OCI-LY1 (cell line): ENCODE data around the gene CD209.

Source experiments
- H2AFZ ChIP-seq: fragments of 200-600 bp; sonication (generic), shearing (Covaris generic); 2 replicates; pipeline ENCODE4 v1.6.0; 2014; ENCODE audit warnings: antibody characterized with exemption, mild to moderate bottlenecking, low read length
- H3F3A ChIP-seq: fragments of 200-600 bp; sonication (generic), shearing (Covaris generic); 2 replicates; pipeline ENCODE4 v1.6.0; 2014; ENCODE audit warnings: mild to moderate bottlenecking, antibody characterized with exemption, low read length, moderate library complexity; ENCODE audit not compliant: insufficient read depth
- H3K27ac ChIP-seq: fragments of 200-600 bp; sonication (generic); 2 replicates; pipeline ENCODE4 v1.5.1; 2014; ENCODE audit warnings: low read length, mixed run types, mild to moderate bottlenecking, low read depth; ENCODE audit not compliant: poor library complexity, severe bottlenecking
- H3K27me3 ChIP-seq: fragments of 200-600 bp; sonication (generic); 2 replicates; pipeline ENCODE4 v1.6.0; 2014; ENCODE audit warnings: antibody characterized with exemption, mild to moderate bottlenecking, low read length, moderate library complexity; ENCODE audit not compliant: insufficient read depth
- H3K36me3 ChIP-seq: fragments of 200-600 bp; sonication (generic); 2 replicates; pipeline ENCODE4 v1.6.1; 2014; ENCODE audit warnings: mild to moderate bottlenecking, antibody characterized with exemption, low read length, moderate library complexity, mixed read lengths; ENCODE audit not compliant: insufficient read depth
- H3K4me1 ChIP-seq: fragments of 200-600 bp; sonication (generic); 2 replicates; pipeline ENCODE4 v1.5.1; 2014; ENCODE audit warnings: mild to moderate bottlenecking, low read length, moderate library complexity; ENCODE audit not compliant: insufficient read depth, severe bottlenecking
- H3K4me2 ChIP-seq: fragments of 200-600 bp; sonication (generic), shearing (Covaris generic); 2 replicates; pipeline ENCODE4 v1.6.1; 2014; ENCODE audit warnings: low read length
- H3K4me3 ChIP-seq: fragments of 200-600 bp; sonication (generic); 2 replicates; pipeline ENCODE4 v1.5.1; 2014; ENCODE audit warnings: low read length, low read depth, mild to moderate bottlenecking, mixed read lengths; ENCODE audit not compliant: poor library complexity, severe bottlenecking
- H3K79me2 ChIP-seq: fragments of 200-600 bp; shearing (Covaris generic); 2 replicates; pipeline ENCODE4 v1.6.1; 2016; ENCODE audit warnings: mixed run types, low read length, mixed read lengths; ENCODE audit not compliant: insufficient read depth
- H3K9ac ChIP-seq: fragments of 200-600 bp; sonication (generic), shearing (Covaris generic); 2 replicates; pipeline ENCODE4 v1.6.1; 2014; ENCODE audit warnings: mild to moderate bottlenecking, low read length, mixed read lengths
- H3K9me2 ChIP-seq: fragments of 200-600 bp; sonication (generic), shearing (Covaris generic); 2 replicates; pipeline ENCODE4 v1.6.1; 2014; ENCODE audit warnings: low read depth, mild to moderate bottlenecking, low read length, mixed read lengths
- H3K9me3 ChIP-seq: fragments of 200-600 bp; shearing (Covaris generic); 2 replicates; pipeline ENCODE4 v1.6.1; 2014; ENCODE audit warnings: low read length, mixed read lengths
- H4K20me1 ChIP-seq: fragments of 200-600 bp; sonication (generic), shearing (Covaris generic); 2 replicates; pipeline ENCODE4 v1.6.0; 2016; ENCODE audit warnings: mild to moderate bottlenecking, low read length; ENCODE audit not compliant: insufficient read depth
- EZH2 ChIP-seq: fragments of 200-600 bp; sonication (generic), shearing (Covaris generic); IDR thresholded peaks from 2 replicates; pipeline ENCODE4 v1.8.0; 2017; ENCODE audit warnings: borderline replicate concordance, mixed run types, mild to moderate bottlenecking, antibody characterized with exemption, low read length, moderate library complexity, mixed read lengths
- TF ChIP-seq, protein P1 (sequence below): fragments of 200-600 bp; sonication (generic), shearing (Covaris generic); IDR thresholded peaks from 2 replicates; pipeline ENCODE4 v1.5.1; 2017; ENCODE audit warnings: mild to moderate bottlenecking, antibody characterized with exemption, low read length, moderate library complexity, mixed read lengths

CD209 gene

DNA sequence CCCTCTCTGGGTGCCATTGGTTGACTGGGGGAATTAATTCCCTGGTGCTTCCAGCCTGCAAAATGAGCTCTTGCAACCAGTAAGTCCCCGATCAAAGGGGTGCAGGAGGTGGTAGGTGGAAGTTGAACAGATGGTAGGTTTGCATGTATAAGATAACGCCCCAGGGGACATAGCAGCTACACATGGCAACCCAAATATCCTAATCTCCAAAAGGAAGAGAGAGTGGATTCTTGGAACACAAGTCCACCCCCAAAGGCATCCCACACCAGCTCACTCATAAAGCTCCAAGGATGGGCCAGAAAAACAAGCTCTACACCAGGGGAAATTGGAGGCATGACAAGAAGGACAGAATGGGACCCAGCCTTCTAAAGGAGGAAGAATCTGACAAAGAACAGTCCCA lies 4.8 kb downstream of the CD209 start:
- H3K9ac ChIP-seq = no peak overlapping the region
- no peak overlapping the region for H3K4me2 ChIP-seq
- no peaks in the 10 kb centered on the region for H4K20me1 ChIP-seq
- H3K4me3 ChIP-seq = no peak overlapping the region
- H3K36me3 ChIP-seq = no peaks in the 10 kb centered on the region
- no peaks in the 10 kb centered on the region for H3K4me1 ChIP-seq
- H3K27me3 ChIP-seq = 0 out of 2 replicates have a peak, but pooled peaks cover 5% of the 10 kb centered on the region
- TF ChIP-seq EZH2 = no peak
- TF ChIP-seq, protein P1, sequence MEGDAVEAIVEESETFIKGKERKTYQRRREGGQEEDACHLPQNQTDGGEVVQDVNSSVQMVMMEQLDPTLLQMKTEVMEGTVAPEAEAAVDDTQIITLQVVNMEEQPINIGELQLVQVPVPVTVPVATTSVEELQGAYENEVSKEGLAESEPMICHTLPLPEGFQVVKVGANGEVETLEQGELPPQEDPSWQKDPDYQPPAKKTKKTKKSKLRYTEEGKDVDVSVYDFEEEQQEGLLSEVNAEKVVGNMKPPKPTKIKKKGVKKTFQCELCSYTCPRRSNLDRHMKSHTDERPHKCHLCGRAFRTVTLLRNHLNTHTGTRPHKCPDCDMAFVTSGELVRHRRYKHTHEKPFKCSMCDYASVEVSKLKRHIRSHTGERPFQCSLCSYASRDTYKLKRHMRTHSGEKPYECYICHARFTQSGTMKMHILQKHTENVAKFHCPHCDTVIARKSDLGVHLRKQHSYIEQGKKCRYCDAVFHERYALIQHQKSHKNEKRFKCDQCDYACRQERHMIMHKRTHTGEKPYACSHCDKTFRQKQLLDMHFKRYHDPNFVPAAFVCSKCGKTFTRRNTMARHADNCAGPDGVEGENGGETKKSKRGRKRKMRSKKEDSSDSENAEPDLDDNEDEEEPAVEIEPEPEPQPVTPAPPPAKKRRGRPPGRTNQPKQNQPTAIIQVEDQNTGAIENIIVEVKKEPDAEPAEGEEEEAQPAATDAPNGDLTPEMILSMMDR = no peak
- no peaks in the 10 kb centered on the region for H3K79me2 ChIP-seq
- no peaks in the 10 kb centered on the region for H3F3A ChIP-seq
- H2AFZ ChIP-seq = no peak overlapping the region
- no peaks in the 10 kb centered on the region for H3K9me3 ChIP-seq
- H3K27ac ChIP-seq = no peak overlapping the region
- no peaks in the 10 kb centered on the region for H3K9me2 ChIP-seq

DNA sequence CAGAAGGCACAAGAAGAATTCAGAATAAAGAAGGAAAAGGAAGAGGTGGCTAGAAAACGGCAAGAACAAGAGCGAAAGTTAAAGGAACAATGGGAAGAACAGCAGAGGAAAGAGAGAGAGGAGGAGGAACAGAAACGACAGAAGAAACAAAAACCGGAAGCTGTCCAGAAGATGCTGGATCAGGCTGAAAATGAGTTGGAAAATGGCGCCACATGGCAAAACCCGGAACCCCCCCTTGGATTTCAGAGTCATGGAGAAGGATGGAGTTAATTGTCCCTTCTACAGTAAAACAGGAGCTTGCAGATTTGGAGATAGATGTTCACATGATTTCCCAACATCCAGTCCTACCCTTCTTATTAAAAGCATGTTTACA lies 6.7 kb downstream of the CD209 start:
- H3K4me1 ChIP-seq = no peaks in the 10 kb centered on the region
- H4K20me1 ChIP-seq = no peaks in the 10 kb centered on the region
- no peak overlapping the region for H2AFZ ChIP-seq
- no peaks in the 10 kb centered on the region for H3K9me2 ChIP-seq
- no peak for TF ChIP-seq EZH2
- TF ChIP-seq, protein P1 = no peak
- no peaks in the 10 kb centered on the region for H3K36me3 ChIP-seq
- no peaks in the 10 kb centered on the region for H3K79me2 ChIP-seq
- no peaks in the 10 kb centered on the region for H3F3A ChIP-seq
- H3K4me3 ChIP-seq = no peak overlapping the region
- 0 out of 2 replicates have a peak, but pooled peaks cover 5% of the 10 kb centered on the region for H3K27me3 ChIP-seq
- no peaks in the 10 kb centered on the region for H3K9me3 ChIP-seq
- H3K4me2 ChIP-seq = no peak overlapping the region
- H3K9ac ChIP-seq = no peak overlapping the region
- no peak overlapping the region for H3K27ac ChIP-seq

DNA sequence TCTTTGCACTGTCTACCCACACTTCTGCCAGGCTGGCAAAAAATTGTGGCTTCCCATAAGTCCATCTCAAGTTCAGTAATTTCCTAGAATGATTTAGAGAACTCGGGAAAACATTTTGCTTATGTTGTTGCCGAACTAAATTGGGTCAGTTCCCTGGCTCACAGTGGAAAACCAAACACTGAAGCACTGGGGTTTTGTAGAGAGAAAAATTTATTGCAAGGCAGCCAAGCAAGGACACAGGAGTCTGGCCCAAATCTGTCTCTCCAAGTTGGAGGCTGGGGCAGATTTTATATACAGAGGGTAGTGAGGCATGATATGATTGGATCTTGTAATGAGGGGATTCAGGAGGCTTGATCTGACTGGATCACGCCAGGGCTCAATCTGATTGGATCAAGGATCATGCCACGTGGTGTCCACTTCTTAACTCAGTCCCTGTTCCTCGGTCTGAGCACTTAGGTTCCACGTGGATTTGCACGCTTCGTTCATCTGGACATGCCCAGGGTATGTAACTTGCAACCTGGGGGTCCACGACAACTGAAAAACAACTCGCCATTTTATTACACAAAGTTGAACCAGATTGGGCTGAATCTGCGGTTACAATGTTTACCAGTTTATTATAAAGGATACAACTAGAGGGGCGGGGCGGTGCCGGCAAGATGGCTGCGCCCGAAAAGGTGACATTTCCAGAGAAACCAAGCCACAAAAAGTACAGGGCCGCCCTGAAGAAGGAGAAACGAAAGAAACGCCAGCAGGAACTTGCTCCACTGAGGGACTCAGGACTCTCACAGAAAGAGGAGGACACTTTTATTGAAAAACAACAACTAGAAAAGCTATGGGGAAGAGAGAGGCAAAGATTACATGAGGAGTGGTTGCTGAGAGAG lies 7.3 kb downstream of the CD209 start:
- H3K27me3 ChIP-seq = 0 out of 2 replicates have a peak, but pooled peaks cover 5% of the 10 kb centered on the region
- no peak overlapping the region for H2AFZ ChIP-seq
- no peak overlapping the region for H3K9ac ChIP-seq
- H4K20me1 ChIP-seq = no peaks in the 10 kb centered on the region
- H3F3A ChIP-seq = no peaks in the 10 kb centered on the region
- H3K27ac ChIP-seq = no peak overlapping the region
- H3K36me3 ChIP-seq = no peaks in the 10 kb centered on the region
- no peak overlapping the region for H3K4me2 ChIP-seq
- no peaks in the 10 kb centered on the region for H3K9me2 ChIP-seq
- no peaks in the 10 kb centered on the region for H3K79me2 ChIP-seq
- TF ChIP-seq EZH2 = no peak
- TF ChIP-seq, protein P1 = no peak
- H3K4me3 ChIP-seq = no peak overlapping the region
- H3K9me3 ChIP-seq = no peaks in the 10 kb centered on the region
- H3K4me1 ChIP-seq = no peaks in the 10 kb centered on the region
